Measurements from ENCODE around the gene PITPNM3. TPM values are rescaled to one million over a fixed set of nuclear protein-coding genes. Genes with fewer than 3 reads are reported as not detected.

The PITPNM3 gene
- total RNA-seq, 1 donor from 2014 or later = 2.2 TPM

DNA sequence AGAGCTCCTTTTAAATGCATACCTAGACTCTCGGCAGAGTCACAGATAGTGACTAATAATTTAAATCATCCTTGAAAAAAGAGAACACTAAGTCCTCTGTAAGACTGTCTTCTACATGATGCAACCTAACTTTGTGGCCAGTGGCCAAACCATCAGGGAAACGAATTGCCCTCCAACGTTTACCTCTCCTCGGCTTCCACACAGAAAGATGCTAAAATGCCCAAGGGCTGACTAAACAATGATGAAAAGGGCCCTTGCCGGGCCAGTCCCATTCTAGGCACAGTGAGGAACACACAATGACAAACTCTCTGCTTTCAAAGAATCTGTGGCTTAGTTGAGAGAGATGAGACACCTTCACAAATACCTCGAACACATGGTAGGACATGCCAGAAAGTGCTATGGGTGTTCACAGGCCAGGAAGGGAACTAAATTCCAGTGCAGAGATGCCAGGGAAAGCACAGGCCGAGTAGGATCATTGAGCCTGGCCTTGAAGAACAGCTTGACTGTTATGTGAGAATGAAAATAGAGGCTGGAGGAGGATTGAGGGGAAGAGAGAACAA is 35.3 kb upstream of the PITPNM3 start:
- peak; percentile 77 for DNase-seq (ENCODE audit: low read depth)
- H3K4me3 ChIP-seq (ENCODE audit: low read depth, low read length) = no peak overlapping the region
- TF ChIP-seq, protein P1, sequence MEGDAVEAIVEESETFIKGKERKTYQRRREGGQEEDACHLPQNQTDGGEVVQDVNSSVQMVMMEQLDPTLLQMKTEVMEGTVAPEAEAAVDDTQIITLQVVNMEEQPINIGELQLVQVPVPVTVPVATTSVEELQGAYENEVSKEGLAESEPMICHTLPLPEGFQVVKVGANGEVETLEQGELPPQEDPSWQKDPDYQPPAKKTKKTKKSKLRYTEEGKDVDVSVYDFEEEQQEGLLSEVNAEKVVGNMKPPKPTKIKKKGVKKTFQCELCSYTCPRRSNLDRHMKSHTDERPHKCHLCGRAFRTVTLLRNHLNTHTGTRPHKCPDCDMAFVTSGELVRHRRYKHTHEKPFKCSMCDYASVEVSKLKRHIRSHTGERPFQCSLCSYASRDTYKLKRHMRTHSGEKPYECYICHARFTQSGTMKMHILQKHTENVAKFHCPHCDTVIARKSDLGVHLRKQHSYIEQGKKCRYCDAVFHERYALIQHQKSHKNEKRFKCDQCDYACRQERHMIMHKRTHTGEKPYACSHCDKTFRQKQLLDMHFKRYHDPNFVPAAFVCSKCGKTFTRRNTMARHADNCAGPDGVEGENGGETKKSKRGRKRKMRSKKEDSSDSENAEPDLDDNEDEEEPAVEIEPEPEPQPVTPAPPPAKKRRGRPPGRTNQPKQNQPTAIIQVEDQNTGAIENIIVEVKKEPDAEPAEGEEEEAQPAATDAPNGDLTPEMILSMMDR (IDR thresholded peaks at IDR 0.05; ENCODE audit: insufficient read depth, low read length, poor library complexity, severe bottlenecking) = no peak
- H3K36me3 ChIP-seq (ENCODE audit: control insufficient read depth, insufficient read depth, low read length) = peaks cover 1% of the 10 kb centered on the region
- no peaks in the 10 kb centered on the region for H3K27me3 ChIP-seq (ENCODE audit: control insufficient read depth, insufficient read depth, low read length)

DNA sequence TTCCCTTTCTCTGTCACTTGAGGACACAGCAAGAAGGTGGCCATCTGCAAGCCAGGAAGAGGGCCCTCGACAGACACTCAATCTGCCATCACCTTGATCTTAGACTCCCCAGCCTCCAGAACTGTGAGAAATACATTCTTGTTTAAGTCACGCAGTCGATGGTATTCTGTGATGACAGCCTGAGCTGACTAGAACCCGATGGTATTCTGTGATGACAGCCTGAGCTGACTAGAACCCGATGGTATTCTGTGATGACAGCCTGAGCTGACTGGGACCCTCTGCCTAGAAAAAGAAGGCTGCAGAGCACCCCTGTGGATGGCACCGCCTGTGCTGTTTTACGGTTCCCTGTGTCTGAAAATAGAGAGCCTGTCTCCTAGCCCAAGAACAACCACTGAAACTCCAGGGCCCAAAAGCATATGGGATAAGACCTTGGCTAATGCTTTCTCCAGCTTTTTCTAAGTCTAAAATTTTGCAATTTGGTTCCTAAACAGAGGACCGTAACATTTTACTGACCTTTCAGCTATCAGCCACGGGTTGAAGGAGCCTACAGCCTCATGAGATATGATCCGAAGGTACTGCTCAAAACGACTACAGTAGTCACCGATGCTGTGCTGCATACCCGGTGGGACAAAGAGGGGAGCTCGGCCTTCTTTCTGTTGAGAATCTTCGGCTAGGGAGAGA is 33.1 kb upstream of the PITPNM3 start:
- H3K36me3 ChIP-seq (ENCODE audit: control insufficient read depth, insufficient read depth, low read length) = peaks cover 1% of the 10 kb centered on the region
- no peaks in the 10 kb centered on the region for H3K27me3 ChIP-seq (ENCODE audit: control insufficient read depth, insufficient read depth, low read length)
- TF ChIP-seq, protein P1 (IDR thresholded peaks at IDR 0.05; ENCODE audit: insufficient read depth, low read length, poor library complexity, severe bottlenecking) = no peak
- DNase-seq (ENCODE audit: low read depth) = no peak
- no peak overlapping the region for H3K4me3 ChIP-seq (ENCODE audit: low read depth, low read length)

DNA sequence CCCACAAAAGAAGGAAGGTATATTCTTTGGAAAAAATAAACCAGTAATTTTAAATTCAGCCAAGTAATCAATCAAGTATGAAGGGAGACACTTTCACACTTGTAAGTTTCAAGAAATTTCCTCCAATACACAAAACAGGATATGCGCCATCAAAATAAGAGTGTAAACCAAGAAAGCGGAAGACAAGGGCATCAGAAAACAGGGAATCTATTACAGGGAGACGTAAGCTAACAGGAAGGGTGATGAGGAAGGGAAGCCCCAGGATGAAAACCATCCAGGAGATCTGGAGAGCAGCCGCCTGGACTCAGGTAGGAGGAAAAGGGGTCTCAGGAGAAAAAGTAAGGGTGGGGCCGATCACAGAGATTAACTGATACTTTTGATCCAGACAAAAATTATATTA is 31.8 kb upstream of the PITPNM3 start:
- H3K4me3 ChIP-seq (ENCODE audit: low read depth, low read length) = no peak overlapping the region
- H3K36me3 ChIP-seq (ENCODE audit: control insufficient read depth, insufficient read depth, low read length) = peaks cover 1% of the 10 kb centered on the region
- DNase-seq (ENCODE audit: low read depth) = no peak
- TF ChIP-seq, protein P1 (IDR thresholded peaks at IDR 0.05; ENCODE audit: insufficient read depth, low read length, poor library complexity, severe bottlenecking) = no peak
- no peaks in the 10 kb centered on the region for H3K27me3 ChIP-seq (ENCODE audit: control insufficient read depth, insufficient read depth, low read length)

DNA sequence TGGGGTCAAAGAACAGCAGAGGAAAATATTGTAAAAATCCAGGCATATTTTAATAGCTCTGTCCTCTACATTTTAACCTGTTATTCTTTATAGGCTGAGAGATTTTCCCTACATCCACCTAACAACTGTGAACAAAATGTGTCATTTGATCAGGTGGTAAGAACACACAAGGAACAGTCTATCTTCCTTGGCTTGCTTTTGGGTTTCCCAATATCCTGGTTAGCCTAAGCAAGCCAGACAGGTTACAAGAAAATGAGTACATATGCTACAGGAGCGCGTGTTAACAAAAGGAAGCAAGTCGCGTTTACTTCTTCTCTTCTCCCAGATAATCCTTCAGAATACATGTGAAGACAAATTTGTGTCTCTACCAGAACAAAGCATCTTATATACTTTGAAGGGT is 31.0 kb upstream of the PITPNM3 start:
- no peak overlapping the region for H3K4me3 ChIP-seq (ENCODE audit: low read depth, low read length)
- no peaks in the 10 kb centered on the region for H3K27me3 ChIP-seq (ENCODE audit: control insufficient read depth, insufficient read depth, low read length)
- TF ChIP-seq, protein P1 (IDR thresholded peaks at IDR 0.05; ENCODE audit: insufficient read depth, low read length, poor library complexity, severe bottlenecking) = no peak
- peaks cover 1% of the 10 kb centered on the region for H3K36me3 ChIP-seq (ENCODE audit: control insufficient read depth, insufficient read depth, low read length)
- no peak for DNase-seq (ENCODE audit: low read depth)

DNA sequence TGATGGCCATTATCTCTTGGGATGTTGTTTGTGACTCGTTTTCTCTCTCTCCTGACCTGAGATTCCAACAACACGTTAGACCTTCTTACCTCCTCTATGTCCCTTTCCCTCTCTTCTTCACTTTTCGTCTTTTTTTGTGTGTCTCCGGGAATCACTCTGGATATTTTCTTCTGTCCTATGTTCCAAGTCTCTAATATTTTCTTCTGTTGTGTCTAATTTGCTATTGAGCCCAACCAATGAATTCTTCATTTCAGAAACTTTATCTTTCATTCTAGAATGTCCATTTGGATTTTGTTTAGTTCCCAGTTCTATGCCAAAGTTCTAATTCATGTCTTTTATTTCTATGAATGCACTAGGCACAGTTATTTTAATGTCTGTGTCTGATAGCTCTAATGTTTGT is 27.1 kb upstream of the PITPNM3 start:
- TF ChIP-seq, protein P1 (IDR thresholded peaks at IDR 0.05; ENCODE audit: insufficient read depth, low read length, poor library complexity, severe bottlenecking) = no peak
- no peak for DNase-seq (ENCODE audit: low read depth)
- Histone ChIP-seq H3K4me3 (ENCODE audit: low read depth, low read length) (no peak overlapping the region), H3K27me3 (ENCODE audit: control insufficient read depth, insufficient read depth, low read length) (no peaks in the 10 kb centered on the region), H3K36me3 (ENCODE audit: control insufficient read depth, insufficient read depth, low read length) (no peaks in the 10 kb centered on the region)

DNA sequence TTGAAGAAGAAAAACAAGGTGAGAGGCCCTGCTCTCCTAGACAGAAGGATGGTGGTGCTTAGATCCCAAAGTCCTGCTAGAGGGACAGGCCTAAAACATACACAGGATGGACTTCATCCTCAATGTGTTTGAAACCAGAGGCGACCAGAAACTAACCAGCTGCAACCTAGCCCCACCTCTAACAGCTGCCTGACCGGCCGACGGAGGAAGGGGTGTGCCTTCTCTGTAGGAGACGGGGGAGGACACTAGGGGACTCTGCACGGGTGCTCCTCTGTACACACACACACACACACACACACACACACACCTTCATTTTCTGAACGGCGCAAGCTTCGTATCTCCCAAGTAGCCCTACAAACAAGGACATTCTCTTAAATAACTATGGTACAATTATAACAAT is 24.3 kb upstream of the PITPNM3 start:
- DNase-seq (ENCODE audit: low read depth) = no peak
- Histone ChIP-seq H3K27me3 (ENCODE audit: control insufficient read depth, insufficient read depth, low read length) (no peaks in the 10 kb centered on the region), H3K36me3 (ENCODE audit: control insufficient read depth, insufficient read depth, low read length) (no peaks in the 10 kb centered on the region), H3K4me3 (ENCODE audit: low read depth, low read length) (no peak overlapping the region)
- TF ChIP-seq, protein P1 (IDR thresholded peaks at IDR 0.05; ENCODE audit: insufficient read depth, low read length, poor library complexity, severe bottlenecking) = no peak
